HG03103 (cell line): Measurements from ENCODE around the gene NME4.
"Not testable (repeated sequence)": the region's sequence is repeated elsewhere in the genome, so short reads cannot be mapped to it uniquely, and the experiment has no call there.

Experiments used
- ATAC-seq: cut with Tn5 transposase; IDR thresholded peaks from one replicate; pipeline ENCODE4 v1.9.1; 2021; ENCODE audit warnings: low read depth; ENCODE audit not compliant: unreplicated experiment

The NME4 gene

GRCh38 chr16:396199-396598 lies 800 bp upstream of the NME4 start:
- no peak for ATAC-seq

GRCh38 chr16:396605-397004 lies 394 bp upstream of the NME4 start:
- no peak for ATAC-seq

- ATAC-seq: no peak
Observed at GRCh38 chr16:397736-398332, 835 bp downstream of the NME4 start.

GRCh38 chr16:398561-399339 lies 1.8 kb downstream of the NME4 start:
- no peak for ATAC-seq

GRCh38 chr16:399340-400019 lies 2.5 kb downstream of the NME4 start:
- ATAC-seq: no peak

- ATAC-seq: no peak
Observed at GRCh38 chr16:400061-400591, 3.1 kb downstream of the NME4 start.

- ATAC-seq: peak; percentile 56
Observed at GRCh38 chr16:401468-402348, 4.7 kb downstream of the NME4 start, which contains the start of gene DECR2. Gene DECR2, plus strand, starts transcription at chr16:401885. Its CDS starts 79 bp downstream, at chr16:401964.

GRCh38 chr16:404971-405486 lies 8.0 kb downstream of the NME4 start:
- no peak for ATAC-seq

- ATAC-seq: no peak
Observed at GRCh38 chr16:405548-406506, 8.8 kb downstream of the NME4 start.

GRCh38 chr16:407253-407652 lies 10.3 kb downstream of the NME4 start:
- no peak for ATAC-seq

GRCh38 chr16:410516-411178 lies 13.6 kb downstream of the NME4 start:
- no peak for ATAC-seq

- no peak for ATAC-seq
Observed at GRCh38 chr16:411576-412265, 14.7 kb downstream of the NME4 start.

GRCh38 chr16:414395-415169 lies 17.6 kb downstream of the NME4 start:
- ATAC-seq: no peak

- not testable (repeated sequence) for ATAC-seq
Observed at GRCh38 chr16:415170-415498, 18.1 kb downstream of the NME4 start.

- ATAC-seq: not testable (repeated sequence)
Observed at GRCh38 chr16:422179-422578, 25.2 kb downstream of the NME4 start.

- ATAC-seq: no peak
Observed at GRCh38 chr16:424033-424622, 27.1 kb downstream of the NME4 start.

- ATAC-seq: no peak
Observed at GRCh38 chr16:424623-425081, 27.7 kb downstream of the NME4 start.
